ENCODE measurements around the gene APRT.

Gene APRT

GRCh38 chr16:88803264-88803987, 8.3 kb downstream of the APRT start, which contains the start of gene CDT1:
CDT1 (plus strand) TSS chr16:88803789; CDS start chr16:88803832, 43 bp downstream.
- TF ChIP-seq FOXM1 (IDR thresholded peaks at IDR 0.05; ENCODE audit: borderline replicate concordance, low read depth) (no peak), YY1 (IDR thresholded peaks at IDR 0.05; ENCODE audit: low read depth) (peak; percentile 78; the same call in 1 of the 2 replicates), ZBTB7A (IDR thresholded peaks at IDR 0.05; ENCODE audit: low read depth) (peak; percentile 69), TAF1 (IDR thresholded peaks at IDR 0.05; ENCODE audit: low read depth) (peak; percentile 67; the same call in 1 of the 2 replicates), TEAD4 (IDR thresholded peaks at IDR 0.05) (no peak), EP300 (IDR thresholded peaks at IDR 0.05; ENCODE audit: borderline replicate concordance) (no peak), NFIC (IDR thresholded peaks at IDR 0.05) (no peak), TCF12 (IDR thresholded peaks at IDR 0.05; ENCODE audit: low read depth) (peak; percentile 37; the same call in 1 of the 2 replicates), MAX (IDR thresholded peaks at IDR 0.05) (peak; percentile 81), RAD21 (IDR thresholded peaks at IDR 0.05; ENCODE audit: low read depth) (no peak), REST (IDR thresholded peaks at IDR 0.05; ENCODE audit: low read depth) (no peak), CEBPB (IDR thresholded peaks at IDR 0.05) (no peak)
- TF ChIP-seq, protein P1, sequence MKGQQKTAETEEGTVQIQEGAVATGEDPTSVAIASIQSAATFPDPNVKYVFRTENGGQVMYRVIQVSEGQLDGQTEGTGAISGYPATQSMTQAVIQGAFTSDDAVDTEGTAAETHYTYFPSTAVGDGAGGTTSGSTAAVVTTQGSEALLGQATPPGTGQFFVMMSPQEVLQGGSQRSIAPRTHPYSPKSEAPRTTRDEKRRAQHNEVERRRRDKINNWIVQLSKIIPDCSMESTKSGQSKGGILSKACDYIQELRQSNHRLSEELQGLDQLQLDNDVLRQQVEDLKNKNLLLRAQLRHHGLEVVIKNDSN (IDR thresholded peaks at IDR 0.05), result no peak

DNA sequence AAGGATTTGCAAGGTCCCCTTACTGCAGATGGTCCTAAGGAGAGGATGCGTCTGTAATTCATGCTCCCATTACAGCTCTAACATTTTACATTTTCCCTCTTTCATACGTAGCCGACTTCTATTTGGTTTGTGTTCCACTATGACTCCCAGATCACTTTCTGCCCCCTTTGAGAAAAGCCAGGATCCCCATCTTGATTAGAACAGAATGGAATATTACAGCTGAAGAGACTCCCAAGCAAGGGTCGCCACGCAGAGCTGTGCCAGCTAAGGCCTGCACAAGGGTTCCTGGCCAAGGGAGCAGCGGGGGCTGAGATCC, 11.5 kb downstream of the APRT start:
- TF ChIP-seq MAX (IDR thresholded peaks at IDR 0.05) (no peak), REST (IDR thresholded peaks at IDR 0.05; ENCODE audit: low read depth) (no peak), RAD21 (IDR thresholded peaks at IDR 0.05; ENCODE audit: low read depth) (no peak)

GRCh38 chr16:88799569-88800276, 12.0 kb downstream of the APRT start:
- no peak for TF ChIP-seq CEBPB (IDR thresholded peaks at IDR 0.05)
- TF ChIP-seq RAD21 (IDR thresholded peaks at IDR 0.05; ENCODE audit: low read depth), result no peak
- TF ChIP-seq FOXM1 (IDR thresholded peaks at IDR 0.05; ENCODE audit: borderline replicate concordance, low read depth), result no peak
- TF ChIP-seq EGR1 (IDR thresholded peaks at IDR 0.05), result no peak

- no peak for TF ChIP-seq TCF12 (IDR thresholded peaks at IDR 0.05; ENCODE audit: low read depth)
- TF ChIP-seq MAX (IDR thresholded peaks at IDR 0.05), result peak; percentile 74
These were observed 12.8 kb downstream of the APRT start for GRCh38 chr16:88798772-88799455.

DNA sequence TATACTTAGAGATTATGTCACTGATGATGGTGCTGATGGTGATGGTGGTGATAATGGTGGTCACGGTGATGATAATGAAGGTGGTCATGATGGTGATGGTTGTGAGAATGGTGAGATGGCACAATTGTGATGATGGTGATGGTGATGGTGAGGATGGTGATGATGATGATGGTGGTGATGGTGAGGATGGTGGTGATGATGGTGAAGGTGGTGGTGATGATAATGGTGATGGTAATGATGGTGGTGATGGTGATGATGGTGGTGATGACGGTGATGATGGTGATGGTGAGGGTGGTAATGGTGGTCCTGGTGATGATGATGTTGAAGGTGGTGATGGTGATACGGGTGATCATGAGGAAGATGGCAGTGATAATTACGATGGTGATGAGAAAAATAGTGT, 13.7 kb downstream of the APRT start:
- TF ChIP-seq RAD21 (IDR thresholded peaks at IDR 0.05; ENCODE audit: low read depth) (no peak), EGR1 (IDR thresholded peaks at IDR 0.05) (no peak), TAF1 (IDR thresholded peaks at IDR 0.05; ENCODE audit: low read depth) (no peak), MAX (IDR thresholded peaks at IDR 0.05) (no peak), YY1 (IDR thresholded peaks at IDR 0.05; ENCODE audit: low read depth) (no peak), EP300 (IDR thresholded peaks at IDR 0.05; ENCODE audit: borderline replicate concordance) (no peak), TCF12 (IDR thresholded peaks at IDR 0.05; ENCODE audit: low read depth) (no peak), ZBTB7A (IDR thresholded peaks at IDR 0.05; ENCODE audit: low read depth) (no peak), FOXM1 (IDR thresholded peaks at IDR 0.05; ENCODE audit: borderline replicate concordance, low read depth) (no peak), TEAD4 (IDR thresholded peaks at IDR 0.05) (no peak)
- TF ChIP-seq, protein P1 (IDR thresholded peaks at IDR 0.05), result no peak

Data from Ishikawa (cell line).